GM12878 (cell line): ENCODE results near the gene FLII. TPM values are rescaled to one million over a fixed set of nuclear protein-coding genes. Genes with fewer than 3 reads are reported as not detected.

Source experiments
- ATAC-seq: fragments of 200-7000 bp; cut with Tn5 transposase; 3 replicates; pipeline ENCODE4 v1.9.1; 2020; ENCODE audit warnings: mild to moderate bottlenecking, moderate library complexity
- BruUV-seq: library from RNA; stranded (reverse); fragments of 400-500 nt; replicated peaks from 2 replicates; lab custom pipeline; 2021; lab: Mats Ljungman, UMichigan
- CTCF ChIA-PET: fragments of 300-600 bp; sonication (Branson Sonifier 250); formaldehyde crosslinking; extraction: SDS; loops from one replicate; lab custom pipeline; 2021; ENCODE audit warnings: inconsistent platforms; lab: Yijun Ruan, JAX
- POLR2A ChIA-PET: fragments of 350-600 bp; formaldehyde crosslinking; extraction: SDS; loops from one replicate; lab custom pipeline; 2021; ENCODE audit warnings: inconsistent platforms; lab: Charles Lee
- RAD21 ChIA-PET: fragments of 300-600 bp; sonication (Branson Sonifier 250); formaldehyde crosslinking; loops from one replicate; lab custom pipeline; 2023; ENCODE audit warnings: antibody characterized with exemption; ENCODE audit not compliant: unreplicated experiment; lab: Charles Lee
- SMC1A ChIA-PET: fragments of 300-600 bp; sonication (Branson Sonifier 250); formaldehyde crosslinking; loops from one replicate; lab custom pipeline; 2023; ENCODE audit not compliant: unreplicated experiment, uncharacterized antibody; lab: Charles Lee
- DNase-seq: peaks from one replicate; pipeline ENCODE4 v3.0.0-alpha.2; 2011; ENCODE audit warnings: low read depth, low spot score
- FAIRE-seq: peaks from 3 replicates; lab custom pipeline; 2011; peaks lifted over from hg19 to GRCh38; lab: Jason Lieb, UNC
- H2AFZ ChIP-seq: 2 replicates; pipeline ENCODE4 v1.6.0; 2011; ENCODE audit warnings: low read depth, low read length, control low read depth; ENCODE audit not compliant: control insufficient read depth
- H3K27ac ChIP-seq: 2 replicates; pipeline ENCODE4 v1.5.1; 2011; ENCODE audit warnings: control low read depth; ENCODE audit not compliant: control insufficient read depth, insufficient read depth
- H3K27me3 ChIP-seq, 2 experiments: replicated peaks in 1 of 2; 2 replicates each; pipeline versions ENCODE4 v1.6.0 to v1.6.1; 2011; ENCODE audit warnings: low read length in 1 of 2; ENCODE audit not compliant: control insufficient read depth in 2 of 2, insufficient read depth in 2 of 2
- H3K36me3 ChIP-seq, 2 experiments: 2 replicates each; pipeline ENCODE4 v1.5.1; 2011; ENCODE audit warnings: low read length in 1 of 2; ENCODE audit not compliant: control insufficient read depth in 2 of 2, insufficient read depth in 2 of 2
- H3K4me1 ChIP-seq: 2 replicates; pipeline ENCODE4 v1.6.1; 2011; ENCODE audit warnings: mild to moderate bottlenecking, low read length, moderate library complexity, mixed read lengths; ENCODE audit not compliant: control insufficient read depth, insufficient read depth
- H3K4me2 ChIP-seq: 2 replicates; pipeline ENCODE4 v1.6.0; 2011; ENCODE audit warnings: control low read depth; ENCODE audit not compliant: control insufficient read depth, insufficient read depth
- H3K4me3 ChIP-seq: fragments of 200-600 bp; sonication (generic); 2 replicates; pipeline ENCODE4 v1.5.1; 2016
- H3K79me2 ChIP-seq: 2 replicates; pipeline ENCODE4 v1.6.0; 2011; ENCODE audit warnings: low read length; ENCODE audit not compliant: control insufficient read depth, insufficient read depth
- H3K9ac ChIP-seq: 2 replicates; pipeline ENCODE4 v1.8.0; 2011; ENCODE audit warnings: low read length, control low read depth, mixed read lengths; ENCODE audit not compliant: control insufficient read depth, insufficient read depth
- H3K9me3 ChIP-seq: replicated peaks from 3 replicates; pipeline ENCODE4 v1.5.1; 2011; ENCODE audit warnings: mild to moderate bottlenecking, low read length; ENCODE audit not compliant: control insufficient read depth, insufficient read depth
- H4K20me1 ChIP-seq: 2 replicates; pipeline ENCODE4 v1.6.0; 2011; ENCODE audit not compliant: control insufficient read depth, insufficient read depth
- BHLHE40 ChIP-seq, 2 experiments: fragments of 450-650 bp in 1 of 2; IDR thresholded peaks; 2 replicates each; pipeline ENCODE4 v1.6.1; 2011 to 2017; ENCODE audit warnings: low read depth in 2 of 2, borderline replicate concordance in 1 of 2, improper control_type of control experiment in 1 of 2, low read length in 1 of 2, mild to moderate bottlenecking in 1 of 2
- BRCA1 ChIP-seq: IDR thresholded peaks from 2 replicates; pipeline ENCODE4 v1.6.1; 2011; ENCODE audit warnings: low read depth, low read length, improper control_type of control experiment
- CBX3 ChIP-seq: fragments of 200-600 bp; sonication (generic); IDR thresholded peaks from 2 replicates; pipeline ENCODE4 v1.6.1; 2016; ENCODE audit warnings: low read depth, borderline replicate concordance
- CREB1 ChIP-seq: IDR thresholded peaks from 2 replicates; pipeline ENCODE4 v1.6.1; 2012; ENCODE audit warnings: low read depth, mild to moderate bottlenecking, inconsistent platforms
- CREM ChIP-seq: IDR thresholded peaks from 2 replicates; pipeline ENCODE4 v1.6.1; 2014; ENCODE audit warnings: antibody characterized with exemption, low read depth
- FOXM1 ChIP-seq: IDR thresholded peaks from 2 replicates; pipeline ENCODE4 v1.6.1; 2012; ENCODE audit warnings: low read depth, mild to moderate bottlenecking, inconsistent platforms, low read length, moderate library complexity
- MTA2 ChIP-seq: fragments of 450-650 bp; IDR thresholded peaks from 2 replicates; pipeline ENCODE4 v1.6.1; 2016; ENCODE audit warnings: low read depth, mild to moderate bottlenecking, moderate library complexity
- NRF1 ChIP-seq: conservative IDR thresholded peaks from 2 replicates; pipeline ENCODE4 v1.6.1; 2011; ENCODE audit warnings: mild to moderate bottlenecking, low read depth, low read length, improper control_type of control experiment
- PAX5 ChIP-seq: IDR thresholded peaks from 2 replicates; pipeline ENCODE4 v1.6.1; 2011; ENCODE audit warnings: low read depth, low read length, borderline replicate concordance
- RCOR1 ChIP-seq: conservative IDR thresholded peaks from 2 replicates; pipeline ENCODE4 v1.6.1; 2012; ENCODE audit warnings: low read depth, low read length, improper control_type of control experiment
- RELA ChIP-seq: fragments of 450-650 bp; IDR thresholded peaks from 2 replicates; pipeline ENCODE4 v1.8.0; 2014; ENCODE audit warnings: borderline replicate concordance; ENCODE audit not compliant: partially characterized antibody
- ZNF24 ChIP-seq: fragments of 450-650 bp; IDR thresholded peaks from 2 replicates; pipeline ENCODE4 v1.6.1; 2017; ENCODE audit warnings: antibody characterized with exemption, mild to moderate bottlenecking
- WGBS: methylation state at CpG from one replicate; pipeline ENCODE4 v1.1.6; 2016; ENCODE audit warnings: low lambda C conversion rate; ENCODE audit not compliant: insufficient replicate concordance, insufficient coverage; ENCODE audit errors: missing lambda C conversion rate; 5-methylcytosine and 5-hydroxymethylcytosine counted together
- in situ Hi-C: fragments of 300-500 bp; cut with MboI; formaldehyde crosslinking; loops from 9 replicates; pipeline ENCODE4 v1.14.3; 2018; ENCODE audit warnings: mixed read lengths
- intact Hi-C: fragments of 100-400 bp; cut with micrococcal nuclease; formaldehyde crosslinking; loops from one replicate; pipeline ENCODE4 v1.14.2; 2022; ENCODE audit not compliant: unreplicated experiment
- polyA plus RNA-seq, 11 experiments: library from polyadenylated mRNA; depleted of rRNA in 4 of 11; unstranded in 6 of 11; stranded (reverse) in 5 of 11; fragments of >200 nt; fragmentation: Nextera tagmentation in 4 of 11; fragmentation: Illumina TruSeq in 1 of 11; extraction: Ambion mirVana in 4 of 11; extraction: Trizol in 1 of 11; gene quantifications; 1 replicate in 1 of 11; 2 replicates in 10 of 11; pipeline versions ENCODE4 v1.2.1 to v1.2.3, GENCODE V29; 2011 to 2016; ENCODE audit warnings: inconsistent platforms in 2 of 11, missing spikeins in 2 of 11, low read depth in 1 of 11
- total RNA-seq, 4 experiments: library from RNA; depleted of rRNA in 3 of 4; stranded (reverse); fragments of >200 nt in 3 of 4; fragmentation: Illumina TruSeq in 1 of 4; extraction: Trizol in 1 of 4; gene quantifications; 2 replicates each; pipeline versions ENCODE4 v1.2.1 to v1.2.3, GENCODE V29; 2013 to 2021
- TF ChIP-seq, protein P1 (sequence below): fragments of 450-650 bp; IDR thresholded peaks from 2 replicates; pipeline ENCODE4 v1.6.1; 2016; ENCODE audit warnings: mild to moderate bottlenecking
- TF ChIP-seq, protein P2 (sequence below): IDR thresholded peaks from 2 replicates; pipeline ENCODE4 v1.6.1; 2012; ENCODE audit warnings: mild to moderate bottlenecking, low read depth, low read length
- TF ChIP-seq, protein P3 (sequence below): fragments of 450-650 bp; IDR thresholded peaks from 2 replicates; pipeline ENCODE4 v1.6.1; 2017; ENCODE audit warnings: mild to moderate bottlenecking, moderate library complexity

FLII gene
- total and polyA plus RNA-seq, 10 of the 15 experiments (the other 5 are each of a cell fraction or from before 2014, with no cell fraction given) = 22.2 to 200 (median 121) TPM

DNA sequence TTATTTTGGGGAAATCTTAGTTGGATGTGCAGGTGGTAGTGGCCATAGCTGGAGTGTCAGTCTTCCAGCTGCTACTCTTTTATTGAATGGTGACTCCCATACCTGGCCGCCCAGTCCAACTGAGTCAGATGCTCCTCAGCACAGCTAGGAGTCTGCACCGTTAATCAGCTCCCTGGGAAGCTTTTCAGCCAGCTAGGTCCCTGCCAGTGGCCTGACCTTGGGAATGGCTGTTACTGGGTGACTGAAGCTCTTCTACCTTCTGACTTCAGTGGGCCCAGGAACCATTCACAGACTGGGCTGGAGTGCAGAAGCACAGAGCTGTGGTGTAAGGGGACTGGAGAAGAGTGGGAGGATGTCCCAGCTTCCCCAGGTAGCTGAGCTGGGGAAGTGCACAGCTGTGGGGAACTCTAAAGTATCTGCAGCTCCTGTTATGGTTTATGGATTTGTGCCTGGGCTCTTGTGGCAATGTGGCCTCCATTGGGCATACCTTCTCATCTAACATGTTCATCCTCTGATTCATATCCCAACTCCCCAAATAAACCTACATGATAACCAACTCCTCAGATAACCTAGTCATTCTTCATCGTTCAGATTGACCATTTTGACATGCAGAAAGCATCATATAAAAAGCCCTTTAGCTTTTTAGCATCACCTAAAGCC, 60.9 kb downstream of the FLII start:
- SMC1A ChIA-PET = interaction anchor here (1.0 kb wide), 1 partner anchor 9 kb away, joined by 3 read pairs; no protein-coding TSS in a partner anchor
- TF ChIP-seq BRCA1 (no peak), MTA2 (no peak), FOXM1 (no peak), BHLHE40 (IDR thresholded peaks at IDR 0.05; ENCODE audit: borderline replicate concordance in 1 of 2, low read depth in 2 of 2, low read length in 1 of 2) (no peak), NRF1 (no peak), RELA (no peak), PAX5 (no peak), CBX3 (no peak), RCOR1 (no peak), ZNF24 (no peak), CREM (no peak), CREB1 (no peak)
- TF ChIP-seq, protein P1, sequence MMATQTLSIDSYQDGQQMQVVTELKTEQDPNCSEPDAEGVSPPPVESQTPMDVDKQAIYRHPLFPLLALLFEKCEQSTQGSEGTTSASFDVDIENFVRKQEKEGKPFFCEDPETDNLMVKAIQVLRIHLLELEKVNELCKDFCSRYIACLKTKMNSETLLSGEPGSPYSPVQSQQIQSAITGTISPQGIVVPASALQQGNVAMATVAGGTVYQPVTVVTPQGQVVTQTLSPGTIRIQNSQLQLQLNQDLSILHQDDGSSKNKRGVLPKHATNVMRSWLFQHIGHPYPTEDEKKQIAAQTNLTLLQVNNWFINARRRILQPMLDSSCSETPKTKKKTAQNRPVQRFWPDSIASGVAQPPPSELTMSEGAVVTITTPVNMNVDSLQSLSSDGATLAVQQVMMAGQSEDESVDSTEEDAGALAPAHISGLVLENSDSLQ = no peak
- TF ChIP-seq, protein P2, sequence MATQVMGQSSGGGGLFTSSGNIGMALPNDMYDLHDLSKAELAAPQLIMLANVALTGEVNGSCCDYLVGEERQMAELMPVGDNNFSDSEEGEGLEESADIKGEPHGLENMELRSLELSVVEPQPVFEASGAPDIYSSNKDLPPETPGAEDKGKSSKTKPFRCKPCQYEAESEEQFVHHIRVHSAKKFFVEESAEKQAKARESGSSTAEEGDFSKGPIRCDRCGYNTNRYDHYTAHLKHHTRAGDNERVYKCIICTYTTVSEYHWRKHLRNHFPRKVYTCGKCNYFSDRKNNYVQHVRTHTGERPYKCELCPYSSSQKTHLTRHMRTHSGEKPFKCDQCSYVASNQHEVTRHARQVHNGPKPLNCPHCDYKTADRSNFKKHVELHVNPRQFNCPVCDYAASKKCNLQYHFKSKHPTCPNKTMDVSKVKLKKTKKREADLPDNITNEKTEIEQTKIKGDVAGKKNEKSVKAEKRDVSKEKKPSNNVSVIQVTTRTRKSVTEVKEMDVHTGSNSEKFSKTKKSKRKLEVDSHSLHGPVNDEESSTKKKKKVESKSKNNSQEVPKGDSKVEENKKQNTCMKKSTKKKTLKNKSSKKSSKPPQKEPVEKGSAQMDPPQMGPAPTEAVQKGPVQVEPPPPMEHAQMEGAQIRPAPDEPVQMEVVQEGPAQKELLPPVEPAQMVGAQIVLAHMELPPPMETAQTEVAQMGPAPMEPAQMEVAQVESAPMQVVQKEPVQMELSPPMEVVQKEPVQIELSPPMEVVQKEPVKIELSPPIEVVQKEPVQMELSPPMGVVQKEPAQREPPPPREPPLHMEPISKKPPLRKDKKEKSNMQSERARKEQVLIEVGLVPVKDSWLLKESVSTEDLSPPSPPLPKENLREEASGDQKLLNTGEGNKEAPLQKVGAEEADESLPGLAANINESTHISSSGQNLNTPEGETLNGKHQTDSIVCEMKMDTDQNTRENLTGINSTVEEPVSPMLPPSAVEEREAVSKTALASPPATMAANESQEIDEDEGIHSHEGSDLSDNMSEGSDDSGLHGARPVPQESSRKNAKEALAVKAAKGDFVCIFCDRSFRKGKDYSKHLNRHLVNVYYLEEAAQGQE = no peak
- TF ChIP-seq, protein P3, sequence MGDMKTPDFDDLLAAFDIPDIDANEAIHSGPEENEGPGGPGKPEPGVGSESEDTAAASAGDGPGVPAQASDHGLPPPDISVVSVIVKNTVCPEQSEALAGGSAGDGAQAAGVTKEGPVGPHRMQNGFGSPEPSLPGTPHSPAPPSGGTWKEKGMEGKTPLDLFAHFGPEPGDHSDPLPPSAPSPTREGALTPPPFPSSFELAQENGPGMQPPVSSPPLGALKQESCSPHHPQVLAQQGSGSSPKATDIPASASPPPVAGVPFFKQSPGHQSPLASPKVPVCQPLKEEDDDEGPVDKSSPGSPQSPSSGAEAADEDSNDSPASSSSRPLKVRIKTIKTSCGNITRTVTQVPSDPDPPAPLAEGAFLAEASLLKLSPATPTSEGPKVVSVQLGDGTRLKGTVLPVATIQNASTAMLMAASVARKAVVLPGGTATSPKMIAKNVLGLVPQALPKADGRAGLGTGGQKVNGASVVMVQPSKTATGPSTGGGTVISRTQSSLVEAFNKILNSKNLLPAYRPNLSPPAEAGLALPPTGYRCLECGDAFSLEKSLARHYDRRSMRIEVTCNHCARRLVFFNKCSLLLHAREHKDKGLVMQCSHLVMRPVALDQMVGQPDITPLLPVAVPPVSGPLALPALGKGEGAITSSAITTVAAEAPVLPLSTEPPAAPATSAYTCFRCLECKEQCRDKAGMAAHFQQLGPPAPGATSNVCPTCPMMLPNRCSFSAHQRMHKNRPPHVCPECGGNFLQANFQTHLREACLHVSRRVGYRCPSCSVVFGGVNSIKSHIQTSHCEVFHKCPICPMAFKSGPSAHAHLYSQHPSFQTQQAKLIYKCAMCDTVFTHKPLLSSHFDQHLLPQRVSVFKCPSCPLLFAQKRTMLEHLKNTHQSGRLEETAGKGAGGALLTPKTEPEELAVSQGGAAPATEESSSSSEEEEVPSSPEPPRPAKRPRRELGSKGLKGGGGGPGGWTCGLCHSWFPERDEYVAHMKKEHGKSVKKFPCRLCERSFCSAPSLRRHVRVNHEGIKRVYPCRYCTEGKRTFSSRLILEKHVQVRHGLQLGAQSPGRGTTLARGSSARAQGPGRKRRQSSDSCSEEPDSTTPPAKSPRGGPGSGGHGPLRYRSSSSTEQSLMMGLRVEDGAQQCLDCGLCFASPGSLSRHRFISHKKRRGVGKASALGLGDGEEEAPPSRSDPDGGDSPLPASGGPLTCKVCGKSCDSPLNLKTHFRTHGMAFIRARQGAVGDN = no peak

More for the DNA sequence above, 60.9 kb downstream of the FLII start:
- ChIA-PET POLR2A (interaction anchor here (2.1 kb wide), 1 partner anchor 8 kb away, joined by 6 read pairs; no protein-coding TSS in a partner anchor), RAD21 (interaction anchor here (1.1 kb wide), 1 partner anchor 57 kb away, joined by 5 read pairs; no protein-coding TSS in a partner anchor), CTCF (interaction anchor here (0.7 to 1.9 kb wide), 5 partner anchors 12 to 58 kb away, joined by 3 to 7 read pairs (median 5); no protein-coding TSS in a partner anchor)
- no peaks in the 10 kb centered on the region for H3K27me3 ChIP-seq
- intact Hi-C loops = no loop called here
- FAIRE-seq (no peak), DNase-seq (no peak), ATAC-seq (no peak)
- H3K27ac ChIP-seq = no peak overlapping the region
- H3K4me2 ChIP-seq = no peak overlapping the region
- BruUV-seq = no TSS peak
- no peak overlapping the region for H3K9ac ChIP-seq
- H4K20me1 ChIP-seq = peaks cover 10% of the 10 kb centered on the region
- H3K4me1 ChIP-seq = no peaks in the 10 kb centered on the region
- 61% methylated on average over 3 of the region's 3 CpGs for WGBS
- peaks cover 34% of the 10 kb centered on the region for H3K79me2 ChIP-seq
- H2AFZ ChIP-seq = no peak overlapping the region
- in situ Hi-C loops = no loop called here
- no peaks in the 10 kb centered on the region for H3K9me3 ChIP-seq
- H3K36me3 ChIP-seq = peaks cover 33 to 46% of the 10 kb centered on the region in 2 experiments
- no peak overlapping the region for H3K4me3 ChIP-seq
